ENCODE measurements around the gene HDGF.
A peak's percentile ranks its signal among the peaks of the same experiment; 100 is the strongest.

HDGF gene

GRCh38 chr1:156692925-156693847, 58.3 kb downstream of the HDGF start:
- DNase-seq: peak; percentile 82

GRCh38 chr1:156692441-156692924, 59.0 kb downstream of the HDGF start:
- DNase-seq: no peak

All from NCI-H146 (cell line).